HG02623 (cell line): Measurements from ENCODE around the gene INSM1.
A peak's percentile ranks its signal among the peaks of the same experiment; 100 is the strongest.
"Not testable (repeated sequence)": the region's sequence is repeated elsewhere in the genome, so short reads cannot be mapped to it uniquely, and the experiment has no call there.

Experiments used
- ATAC-seq: cut with Tn5 transposase; IDR thresholded peaks from one replicate; pipeline ENCODE4 v1.9.1; 2021; ENCODE audit warnings: moderate library complexity; ENCODE audit not compliant: unreplicated experiment

Gene INSM1

GRCh38 chr20:20367575-20368417 is at the start of gene INSM1:
TSS of gene INSM1 (plus strand) at chr20:20368104. CDS start at chr20:20368268, 164 bp downstream.
- no peak for ATAC-seq

DNA sequence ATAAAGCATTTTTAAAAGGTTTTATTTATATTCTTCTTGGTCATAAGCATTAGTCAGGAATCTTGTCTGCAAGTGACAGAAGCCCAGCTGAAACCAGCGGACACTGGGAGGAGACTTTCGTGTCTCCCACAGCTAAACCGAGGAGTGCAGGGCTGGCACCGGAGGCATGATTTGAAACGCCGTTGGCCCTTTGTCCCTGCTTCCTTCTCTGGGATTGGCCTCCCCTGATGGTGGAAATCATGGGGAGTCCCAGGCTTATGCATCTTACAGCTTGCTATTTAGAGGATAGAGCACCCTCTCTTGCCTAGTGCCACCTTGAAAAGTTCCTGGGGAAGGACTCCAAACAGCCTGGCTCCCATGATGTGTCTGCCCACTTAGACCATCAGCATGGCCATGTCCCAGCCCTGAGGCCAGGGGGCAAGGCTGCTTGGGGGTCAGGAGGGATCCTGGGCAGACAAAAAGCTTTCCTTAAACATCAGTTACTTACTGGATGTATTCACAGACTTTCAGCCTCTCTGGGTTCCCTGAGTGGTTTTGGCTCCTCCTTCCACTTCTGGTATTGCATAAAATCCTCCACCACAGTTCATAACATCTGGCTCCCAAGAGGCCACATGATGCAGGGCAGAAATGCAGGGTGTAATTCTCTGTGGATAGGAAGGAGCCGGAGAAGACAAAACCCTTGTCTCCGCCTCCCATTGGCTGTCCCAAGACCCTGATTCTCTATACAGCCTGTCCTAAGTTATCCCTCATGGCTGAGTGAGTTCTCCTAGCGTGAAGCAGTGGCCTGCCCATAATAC is 49.3 kb upstream of the INSM1 start:
- ATAC-seq: no peak

GRCh38 chr20:20321134-20321533 is 46.8 kb upstream of the INSM1 start:
- ATAC-seq: no peak

DNA sequence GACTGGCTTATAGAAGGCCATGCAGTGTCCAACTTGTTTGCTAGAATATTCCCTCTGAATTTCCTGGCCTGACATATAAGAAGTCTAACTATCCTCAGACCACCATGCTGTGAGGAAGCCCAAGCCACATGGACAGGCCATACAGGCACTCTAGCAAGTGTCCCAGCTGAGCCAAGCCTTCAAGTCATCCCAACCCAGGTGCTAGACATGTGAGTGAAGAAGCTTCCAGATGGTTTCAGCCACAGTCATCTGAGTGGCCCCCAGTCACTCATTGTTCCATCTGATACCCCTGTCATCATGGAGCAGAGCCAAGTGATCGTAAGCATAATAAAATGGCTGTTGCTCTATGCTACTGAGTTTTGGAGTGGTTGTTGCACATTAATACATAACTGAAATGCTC is 46.0 kb upstream of the INSM1 start:
- ATAC-seq: no peak

GRCh38 chr20:20322912-20323311 is 45.0 kb upstream of the INSM1 start:
- ATAC-seq: no peak

- ATAC-seq: no peak
These were observed 40.2 kb upstream of the INSM1 start for GRCh38 chr20:20327746-20328145.

GRCh38 chr20:20329564-20329963 is 38.3 kb upstream of the INSM1 start:
- ATAC-seq: no peak

DNA sequence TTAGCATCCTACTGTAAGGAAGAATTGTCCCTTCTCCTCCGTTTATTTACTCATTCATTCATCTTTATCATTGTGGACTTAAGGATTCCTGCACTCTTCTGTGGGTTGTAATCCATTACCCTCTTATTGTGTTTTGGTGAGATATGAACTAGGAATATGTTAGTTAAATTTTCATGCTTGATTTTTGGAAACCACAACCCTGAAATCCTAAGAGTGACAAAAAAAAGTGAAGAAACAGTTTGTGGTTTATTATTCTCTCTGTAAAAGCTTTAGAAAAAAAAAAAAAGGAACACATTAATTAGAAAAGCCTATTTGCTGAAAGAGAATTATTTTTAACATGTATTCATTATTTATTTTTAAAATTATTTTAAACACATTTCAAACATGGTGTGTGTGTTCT is 36.7 kb upstream of the INSM1 start:
- no peak for ATAC-seq

DNA sequence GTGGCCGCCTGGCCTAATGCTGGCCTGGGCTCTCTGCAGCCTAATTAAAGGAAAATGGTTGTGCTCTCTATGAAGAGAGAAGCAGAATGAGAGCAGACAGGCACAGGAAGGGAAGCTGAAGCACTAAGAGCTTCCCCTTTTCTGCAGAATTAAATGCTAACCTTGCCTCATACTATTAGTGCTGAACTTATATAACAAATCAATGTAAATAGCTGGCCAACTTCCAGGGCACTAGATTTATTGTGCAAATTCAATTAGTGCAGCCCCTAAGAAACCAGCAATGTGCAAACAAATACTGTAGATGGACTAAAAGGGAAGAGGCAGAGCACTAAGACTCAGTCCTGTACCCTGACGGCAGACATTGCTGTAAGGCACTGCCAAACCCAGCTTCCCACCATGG is 36.1 kb upstream of the INSM1 start:
- ATAC-seq: no peak

DNA sequence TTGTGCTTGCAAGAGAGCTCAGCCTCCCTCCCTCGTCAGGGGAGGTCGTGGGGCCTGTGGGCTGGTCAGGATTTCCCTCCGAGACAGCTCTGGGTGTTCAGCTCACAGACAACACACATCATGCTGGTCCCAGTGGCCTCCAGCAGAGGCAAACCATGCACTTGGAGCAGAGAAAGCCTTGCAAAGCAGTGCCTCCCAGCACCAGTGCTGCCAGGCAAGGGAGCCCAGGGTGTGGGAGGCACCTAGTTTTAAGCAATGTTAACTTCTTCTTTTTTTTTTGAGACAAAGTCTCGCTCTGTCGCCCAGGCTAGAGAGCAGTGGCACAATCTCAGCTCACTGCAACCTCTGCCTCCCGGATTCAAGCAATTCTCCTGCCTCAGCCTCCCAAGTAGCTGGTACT is 34.0 kb upstream of the INSM1 start:
- ATAC-seq: no peak

DNA sequence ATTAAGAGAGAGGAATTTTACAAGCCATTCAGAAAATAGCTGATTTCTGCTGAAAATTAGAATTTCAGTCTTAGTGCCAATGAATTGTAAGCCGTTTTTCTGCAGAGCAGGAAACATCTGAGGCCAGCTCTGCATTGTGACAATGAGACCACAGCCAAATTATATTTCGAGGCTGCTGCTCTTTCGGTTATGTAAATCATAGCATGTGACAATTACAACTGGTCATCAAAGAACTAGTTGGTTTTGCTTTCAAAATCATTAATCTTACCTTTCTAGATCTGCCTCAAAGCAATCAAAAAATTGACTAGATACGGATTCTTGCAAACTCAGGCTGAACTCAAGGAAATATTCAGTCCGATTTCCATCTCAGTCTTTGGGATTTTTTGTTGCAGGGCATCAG is 33.4 kb upstream of the INSM1 start:
- peak; percentile 97 for ATAC-seq

DNA sequence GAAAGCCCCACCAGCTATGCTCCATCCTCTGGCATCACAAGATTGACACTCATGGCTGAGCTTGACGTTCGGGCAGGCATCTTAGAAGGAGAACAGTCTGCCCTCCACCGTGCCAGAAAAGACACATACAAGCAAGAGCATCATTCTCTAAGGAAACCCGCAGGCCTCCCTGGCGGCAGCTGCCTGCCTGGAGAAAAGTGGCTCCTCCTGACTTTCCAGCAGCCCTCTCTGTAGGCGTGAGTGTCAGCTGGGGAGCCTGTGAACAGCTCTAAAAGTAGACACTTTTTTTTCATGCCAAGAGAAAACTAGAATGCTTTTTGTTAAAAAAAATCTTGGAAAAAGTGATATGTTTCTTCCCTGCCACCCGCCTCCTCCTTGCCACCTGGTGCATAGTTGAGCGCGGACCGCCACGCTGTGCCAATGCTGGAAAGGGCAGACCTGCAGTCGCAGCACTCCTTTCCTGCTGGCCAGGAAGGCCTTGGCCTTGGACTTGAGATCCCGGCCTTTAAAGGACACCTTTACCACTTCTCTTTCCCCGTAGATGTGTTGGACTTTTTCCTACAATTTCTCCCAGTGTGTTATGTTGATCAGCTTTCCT is 29.7 kb upstream of the INSM1 start:
- ATAC-seq: no peak

GRCh38 chr20:20340443-20340842 is 27.5 kb upstream of the INSM1 start:
- ATAC-seq: no peak

GRCh38 chr20:20341371-20341770 is 26.5 kb upstream of the INSM1 start:
- no peak for ATAC-seq

DNA sequence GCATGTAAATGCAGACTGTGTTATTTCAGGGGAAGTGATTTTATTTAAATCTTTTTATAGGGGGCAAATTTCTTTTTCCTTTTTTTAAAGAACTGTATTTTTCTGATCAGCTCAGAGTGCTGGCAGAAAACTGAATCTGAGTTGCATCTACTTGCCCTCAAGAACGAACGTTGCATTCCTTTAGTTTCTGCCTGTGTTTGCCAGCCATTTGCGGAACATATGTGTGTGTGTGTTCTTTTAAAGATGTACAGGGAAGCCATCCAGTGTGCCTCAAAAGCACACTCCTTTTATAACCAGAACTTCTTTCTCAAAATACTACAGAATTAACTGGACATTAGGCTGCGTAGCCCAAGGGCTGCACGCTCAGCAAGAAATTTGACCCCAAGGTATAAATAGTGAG is 25.8 kb upstream of the INSM1 start:
- ATAC-seq: no peak

GRCh38 chr20:20343932-20344331 is 24.0 kb upstream of the INSM1 start:
- no peak for ATAC-seq

DNA sequence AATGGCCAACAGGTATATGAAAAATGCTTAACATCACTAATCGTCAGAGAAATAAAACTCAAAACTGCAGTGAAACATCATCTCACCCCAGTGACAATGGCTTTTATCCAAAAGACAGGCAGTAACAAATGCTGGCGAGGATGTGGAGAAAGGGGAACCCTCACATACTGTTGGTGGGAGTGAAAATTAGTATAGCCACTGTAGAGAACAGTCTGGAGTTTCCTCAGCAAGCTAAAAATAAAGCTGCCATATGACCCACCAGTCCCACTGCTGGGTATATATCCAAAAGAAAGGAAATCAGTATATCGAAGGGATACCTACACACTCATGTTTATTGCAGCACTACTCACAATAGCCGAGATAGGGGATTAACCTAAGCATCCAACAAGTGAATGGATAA is 23.4 kb upstream of the INSM1 start:
- ATAC-seq: no peak

DNA sequence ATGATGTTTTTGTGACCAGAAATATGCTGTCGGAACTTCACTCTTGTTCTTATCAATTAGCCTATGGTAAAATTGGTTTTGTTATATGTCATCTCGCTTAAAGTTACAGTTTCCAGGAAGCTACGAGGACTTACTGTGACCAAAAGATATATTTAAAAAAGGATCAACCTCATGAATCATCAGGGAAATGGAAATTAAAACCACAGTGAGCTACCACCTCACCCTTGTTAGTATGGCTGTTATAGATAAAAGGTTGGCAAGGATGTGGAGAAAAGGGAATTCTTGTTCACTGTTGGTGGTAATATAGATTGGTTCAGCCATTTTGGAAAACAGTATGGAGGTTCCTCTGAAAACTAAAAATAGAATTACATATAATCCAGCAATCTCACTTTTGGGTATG is 14.3 kb upstream of the INSM1 start:
- ATAC-seq: no peak

DNA sequence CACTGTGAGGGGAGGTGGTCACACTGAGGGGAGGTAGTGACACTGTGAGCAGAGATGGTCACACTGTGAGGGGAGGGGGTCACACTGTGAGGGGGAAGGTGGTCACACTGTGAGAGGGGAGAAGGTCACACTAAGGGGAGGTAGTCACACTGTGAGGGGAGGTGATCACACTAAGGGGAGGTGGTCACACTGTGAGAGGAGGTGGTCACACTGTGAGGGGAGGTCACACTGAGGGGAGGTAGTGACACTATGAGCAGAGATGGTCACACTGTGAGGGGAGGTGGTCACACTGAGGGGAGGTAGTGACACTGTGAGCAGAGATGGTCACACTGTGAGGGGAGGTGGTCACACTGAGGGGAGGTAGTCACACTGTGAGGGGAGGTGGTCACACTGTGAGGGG is 12.4 kb upstream of the INSM1 start:
- not testable (repeated sequence) for ATAC-seq

- no peak for ATAC-seq
These were observed 9.1 kb upstream of the INSM1 start for GRCh38 chr20:20358801-20359200.

DNA sequence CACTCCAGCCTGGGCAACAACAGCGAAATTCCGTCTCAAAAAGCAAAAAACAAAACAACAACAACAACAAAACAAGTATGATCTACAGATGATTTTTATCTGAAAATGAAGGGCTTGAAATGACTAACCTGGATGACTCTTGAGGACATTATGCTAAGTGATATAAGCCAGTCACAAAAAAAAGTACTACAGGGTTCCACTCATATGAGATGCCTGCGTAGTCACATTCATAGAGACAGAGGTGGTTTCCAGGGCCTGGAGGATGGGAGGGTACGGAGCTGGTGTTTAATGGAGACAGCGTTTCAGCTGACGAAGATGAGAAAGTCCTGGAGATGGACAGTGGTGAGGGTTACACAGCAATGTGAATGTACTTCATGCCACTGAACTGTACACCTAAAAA is 8.3 kb upstream of the INSM1 start:
- ATAC-seq: no peak

- ATAC-seq: peak; percentile 63
These were observed 7.4 kb upstream of the INSM1 start for GRCh38 chr20:20360464-20360863.
